CD14-positive monocyte (primary cell): ENCODE results near the gene DGKK. TPM values are rescaled to one million over a fixed set of nuclear protein-coding genes. Genes with fewer than 3 reads are reported as not detected.

Experiments used
- DNase-seq, 3 donors: peaks; one replicate each; pipeline ENCODE4 v3.0.0-alpha.2; 2011 to 2022
- H2AFZ ChIP-seq: 2 replicates; pipeline ENCODE4 v1.6.0; 2012; ENCODE audit warnings: mild to moderate bottlenecking, low read depth, low read length, inconsistent platforms; ENCODE audit not compliant: insufficient read depth, poor library complexity, severe bottlenecking
- H3K27ac ChIP-seq, 2 donors: 1 replicate in 1 of 2; 2 replicates in 1 of 2; pipeline ENCODE4 v1.5.1; 2012 to 2013; ENCODE audit warnings: low read length in 2 of 2, control low read depth in 1 of 2, inconsistent platforms in 1 of 2, low read depth in 1 of 2, mild to moderate bottlenecking in 1 of 2
- H3K27me3 ChIP-seq, 2 donors: one replicate each; pipeline versions ENCODE4 v1.6.0 to v1.6.1; 2011 to 2013; ENCODE audit warnings: low read length in 2 of 2; ENCODE audit not compliant: control insufficient read depth in 2 of 2, insufficient read depth in 2 of 2
- H3K36me3 ChIP-seq, 2 donors: replicated peaks in 1 of 2; 1 replicate in 1 of 2; 2 replicates in 1 of 2; pipeline versions ENCODE4 v1.5.1 to v1.6.1; 2012 to 2013; ENCODE audit warnings: low read length in 2 of 2, control low read depth in 1 of 2, inconsistent platforms in 1 of 2, mild to moderate bottlenecking in 1 of 2; ENCODE audit not compliant: insufficient read depth in 2 of 2, control insufficient read depth in 1 of 2
- H3K4me1 ChIP-seq, 2 donors: 1 replicate in 1 of 2; 2 replicates in 1 of 2; pipeline versions ENCODE4 v1.5.1 to v1.6.1; 2012 to 2013; ENCODE audit warnings: low read length in 2 of 2, control low read depth in 1 of 2, inconsistent platforms in 1 of 2, mild to moderate bottlenecking in 1 of 2, moderate library complexity in 1 of 2; ENCODE audit not compliant: insufficient read depth in 2 of 2, control insufficient read depth in 1 of 2
- H3K4me2 ChIP-seq: replicated peaks from 2 replicates; pipeline ENCODE3; 2012; ENCODE audit warnings: low read length, moderate library complexity, mild to moderate bottlenecking; ENCODE audit not compliant: poor library complexity, severe bottlenecking; ENCODE audit errors: extremely low read depth
- H3K4me3 ChIP-seq, 3 experiments: fragments of 200-600 bp in 1 of 3; sonication (generic) in 1 of 3; replicated peaks in 1 of 3; 1 replicate in 2 of 3; 2 replicates in 1 of 3; pipeline ENCODE4 v1.5.1; 2011 to 2013; ENCODE audit warnings: low read length in 3 of 3, mild to moderate bottlenecking in 3 of 3, control low read depth in 2 of 3, low read depth in 2 of 3, inconsistent platforms in 1 of 3, moderate library complexity in 1 of 3
- H3K79me2 ChIP-seq: 2 replicates; pipeline ENCODE4 v1.6.0; 2012; ENCODE audit warnings: mild to moderate bottlenecking, control low read depth, inconsistent platforms, low read length, moderate library complexity; ENCODE audit not compliant: insufficient read depth
- H3K9ac ChIP-seq: 2 replicates; pipeline ENCODE4 v1.6.0; 2017; ENCODE audit warnings: low read length, mild to moderate bottlenecking; ENCODE audit not compliant: insufficient read depth, poor library complexity, severe bottlenecking
- H3K9me3 ChIP-seq, 2 donors: replicated peaks in 1 of 2; 1 replicate in 1 of 2; 2 replicates in 1 of 2; pipeline versions ENCODE4 v1.5.1 to v1.6.1; 2012 to 2013; ENCODE audit warnings: low read length in 2 of 2, control low read depth in 1 of 2; ENCODE audit not compliant: control insufficient read depth in 1 of 2, insufficient read depth in 1 of 2
- H4K20me1 ChIP-seq: 2 replicates; pipeline ENCODE4 v1.6.0; 2012; ENCODE audit warnings: mild to moderate bottlenecking, low read length, control low read depth, moderate library complexity; ENCODE audit not compliant: insufficient read depth
- H3K27ac Mint-ChIP-seq, 7 donors: one replicate each; pipeline ENCODE4 v1.8.0; 2020; ENCODE audit warnings: mild to moderate bottlenecking in 7 of 7, mixed read lengths in 7 of 7, moderate library complexity in 6 of 7, inconsistent platforms in 2 of 7
- H3K27me3 Mint-ChIP-seq, 3 donors: one replicate each; pipeline ENCODE4 v1.8.0; 2021 to 2022; ENCODE audit warnings: low read depth in 3 of 3, mild to moderate bottlenecking in 3 of 3, mixed read lengths in 3 of 3, moderate library complexity in 3 of 3, inconsistent platforms in 1 of 3
- H3K36me3 Mint-ChIP-seq, 2 donors: one replicate each; pipeline ENCODE4 v1.8.0; 2020; ENCODE audit warnings: mixed read lengths in 2 of 2, inconsistent platforms in 1 of 2, mild to moderate bottlenecking in 1 of 2
- H3K4me1 Mint-ChIP-seq: one replicate; pipeline ENCODE4 v1.8.0; 2020; ENCODE audit warnings: mild to moderate bottlenecking, mixed read lengths
- H3K4me3 Mint-ChIP-seq, 2 donors: one replicate each; pipeline ENCODE4 v1.8.0; 2020; ENCODE audit warnings: mild to moderate bottlenecking in 2 of 2, mixed read lengths in 2 of 2, moderate library complexity in 1 of 2
- H3K9me3 Mint-ChIP-seq, 7 donors: one replicate each; pipeline ENCODE4 v1.8.0; 2020 to 2022; ENCODE audit warnings: mixed read lengths in 7 of 7, mild to moderate bottlenecking in 6 of 7, moderate library complexity in 6 of 7, inconsistent platforms in 2 of 7
- CTCF ChIP-seq: fragments of 200-600 bp; IDR thresholded peaks from one replicate; pipeline ENCODE4 v1.8.0; 2022; ENCODE audit warnings: antibody characterized with exemption, mild to moderate bottlenecking
- WGBS: methylation state at CpG from one replicate; pipeline ENCODE4 v1.1.5; 2013; ENCODE audit warnings: missing lambda C conversion rate; ENCODE audit not compliant: insufficient coverage; 5-methylcytosine and 5-hydroxymethylcytosine counted together
- intact Hi-C, 2 donors: fragments of 100-400 bp; cut with micrococcal nuclease; formaldehyde crosslinking; loops; one replicate each; pipeline versions ENCODE4 v1.15.0 to v1.15.1; 2023
- polyA plus RNA-seq, 3 donors: library from polyadenylated mRNA; depleted of rRNA in 1 of 3; unstranded in 2 of 3; stranded (reverse) in 1 of 3; fragments of 300-500 nt in 2 of 3; fragments of >200 nt in 1 of 3; fragmentation: Illumina TruSeq in 2 of 3; gene quantifications; 1 replicate in 2 of 3; 2 replicates in 1 of 3; pipeline ENCODE4 v1.2.3, GENCODE V29; 2012 to 2021

DGKK gene
- polyA plus RNA-seq, 3 donors = not detected

GRCh38 chrX:50514811-50515210, 44.2 kb upstream of the DGKK start:
- Histone ChIP-seq H3K9me3 (no peaks in the 10 kb centered on the region), H3K36me3 (no peaks in the 10 kb centered on the region), H3K4me1 (no peaks in the 10 kb centered on the region), H2AFZ (no peak overlapping the region), H3K4me3 (no peak overlapping the region), H3K27me3 (peaks cover 0 to 2% of the 10 kb centered on the region in 2 donors), H3K4me2 (no peak overlapping the region), H4K20me1 (no peaks in the 10 kb centered on the region), H3K27ac (no peak overlapping the region), H3K79me2 (no peaks in the 10 kb centered on the region), H3K9ac (no peak overlapping the region)
- Mint-ChIP-seq H3K4me1 (no peaks in the 10 kb centered on the region), H3K4me3 (no peak overlapping the region), H3K9me3 (peaks cover 0 to 5% (median 3%) of the 10 kb centered on the region in 7 donors), H3K27ac (no peak overlapping the region), H3K36me3 (no peaks in the 10 kb centered on the region), H3K27me3 (peaks cover 0 to 15% (median 0%) of the 10 kb centered on the region in 3 donors)
- no peak for TF ChIP-seq CTCF
- 96% methylated on average over 4 of the region's 7 CpGs for WGBS
- DNase-seq = no peak
- intact Hi-C loops = no loop called here

GRCh38 chrX:50497114-50497513, 26.5 kb upstream of the DGKK start:
- H3K36me3 Mint-ChIP-seq = no peaks in the 10 kb centered on the region
- Histone ChIP-seq H3K27ac (no peak overlapping the region), H3K4me3 (no peak overlapping the region), H4K20me1 (no peaks in the 10 kb centered on the region), H3K79me2 (no peaks in the 10 kb centered on the region), H3K27me3 (peaks cover 0 to 2% of the 10 kb centered on the region in 2 donors), H3K36me3 (no peaks in the 10 kb centered on the region), H2AFZ (no peak overlapping the region), H3K4me2 (no peak overlapping the region), H3K4me1 (no peaks in the 10 kb centered on the region), H3K9ac (no peak overlapping the region), H3K9me3 (no peaks in the 10 kb centered on the region)
- H3K4me3 Mint-ChIP-seq = no peak overlapping the region
- H3K27me3 Mint-ChIP-seq = peaks cover 4 to 6% (median 6%) of the 10 kb centered on the region in 3 donors
- peak overlapping the region in 1 of 7 donors; percentile 12 for H3K27ac Mint-ChIP-seq
- intact Hi-C loops = no loop called here
- WGBS = no CpG with 5 or more reads among the region's 3 CpGs
- peaks cover 0 to 3% (median 1%) of the 10 kb centered on the region in 7 donors for H3K9me3 Mint-ChIP-seq
- no peak for TF ChIP-seq CTCF
- H3K4me1 Mint-ChIP-seq = no peaks in the 10 kb centered on the region
- no peak for DNase-seq
